PC-3 (cell line): ENCODE measurements around the gene ZNF10.

Experiments used
- CTCF ChIP-seq: fragments of 300-600 bp; sonication (generic); conservative IDR thresholded peaks from 2 replicates; pipeline ENCODE4 v1.5.1; 2017; ENCODE audit warnings: antibody characterized with exemption, low read depth, mild to moderate bottlenecking, low read length
- EZH2 ChIP-seq: fragments of 300-600 bp; sonication (generic); IDR thresholded peaks from one replicate; pipeline ENCODE4 v1.6.1; 2017; ENCODE audit warnings: antibody characterized with exemption, mild to moderate bottlenecking, low read length; ENCODE audit not compliant: unreplicated experiment

DNA sequence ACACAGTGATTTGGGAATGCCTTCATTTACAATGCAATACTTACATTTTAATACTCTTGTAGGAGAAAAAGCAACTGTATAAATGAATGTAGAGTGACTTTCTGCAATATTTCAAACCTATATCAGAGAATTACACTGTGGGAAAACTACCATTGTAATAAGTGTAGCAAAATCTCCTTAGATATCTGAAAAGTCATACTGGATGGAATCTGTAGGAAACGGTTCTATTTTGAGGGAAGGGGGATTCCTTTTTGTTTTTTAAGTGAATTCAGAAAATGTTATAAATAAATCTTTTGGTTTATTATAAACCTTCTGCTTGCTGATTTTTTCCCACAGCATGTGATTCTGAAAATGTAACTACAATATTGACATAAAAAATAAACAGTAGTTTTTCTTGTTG lies 23.3 kb upstream of the ZNF10 start:
- TF ChIP-seq EZH2 (no peak), CTCF (no peak)
